AG04450 (cell line): ENCODE data around the gene PRRX1. TPM values are rescaled to one million over a fixed set of nuclear protein-coding genes. Genes with fewer than 3 reads are reported as not detected.

Experiments used
- CTCF ChIA-PET: fragments of 300-600, 350-600 bp; formaldehyde crosslinking; extraction: SDS; loops from one replicate; lab custom pipeline; 2022; ENCODE audit warnings: antibody characterized with exemption, inconsistent platforms; lab: Charles Lee
- POLR2A ChIA-PET: fragments of 350-600 bp; formaldehyde crosslinking; extraction: SDS; loops from one replicate; lab custom pipeline; 2021; ENCODE audit warnings: antibody characterized with exemption, inconsistent platforms; lab: Yijun Ruan, JAX
- DNase-seq: peaks from one replicate; pipeline ENCODE4 v3.0.0-alpha.2; 2011; ENCODE audit warnings: low read depth, low spot score
- H3K27ac ChIP-seq: one replicate; pipeline ENCODE4 v1.5.1; 2012; ENCODE audit warnings: low read depth, low read length, control low read depth
- H3K27me3 ChIP-seq: one replicate; pipeline ENCODE4 v1.6.0; 2012; ENCODE audit warnings: low read length; ENCODE audit not compliant: control insufficient read depth, insufficient read depth
- H3K4me3 ChIP-seq: 2 replicates; pipeline ENCODE4 v1.5.1; 2011; ENCODE audit warnings: mild to moderate bottlenecking, low read depth, low read length, control low read depth
- H3K9me3 ChIP-seq: 2 replicates; pipeline ENCODE4 v1.5.1; 2012; ENCODE audit warnings: low read length; ENCODE audit not compliant: control insufficient read depth, insufficient read depth
- CTCF ChIP-seq: IDR thresholded peaks from 2 replicates; pipeline ENCODE4 v1.5.1; 2011; ENCODE audit warnings: low read depth, low read length, control low read depth, inconsistent platforms
- polyA plus RNA-seq: library from polyadenylated mRNA; depleted of rRNA; stranded (reverse); fragments of >200 nt; gene quantifications from 2 replicates; pipeline ENCODE4 v1.2.3, GENCODE V29; 2011

PRRX1 gene
- polyA plus RNA-seq, 1 experiment = 107 TPM

GRCh38 chr1:170668209-170669106 is 4.5 kb downstream of the PRRX1 start:
- ChIA-PET CTCF (interaction anchor here (0.6 to 1.1 kb wide), 3 partner anchors 10 to 262 kb away, joined by 3 read pairs; no protein-coding TSS in a partner anchor), POLR2A (interaction anchor here (0.5 kb wide), 2 partner anchors 72 to 137 kb away, joined by 3 to 6 read pairs; no protein-coding TSS in a partner anchor)
- Histone ChIP-seq H3K27me3 (no peaks in the 10 kb centered on the region), H3K9me3 (peaks cover 24% of the 10 kb centered on the region), H3K27ac (peak overlapping the region; percentile 61), H3K4me3 (peak overlapping the region; percentile 50)
- DNase-seq = no peak
- TF ChIP-seq CTCF = no peak

GRCh38 chr1:170669107-170669445 is 5.1 kb downstream of the PRRX1 start:
- no peak for DNase-seq
- Histone ChIP-seq H3K9me3 (peaks cover 24% of the 10 kb centered on the region), H3K27ac (no peak overlapping the region), H3K4me3 (peak overlapping the region; percentile 10; the same call in 1 of the 2 replicates), H3K27me3 (no peaks in the 10 kb centered on the region)
- POLR2A ChIA-PET = interaction anchor here (0.5 kb wide), 1 partner anchor 71 kb away, joined by 3 read pairs; no protein-coding TSS in a partner anchor
- CTCF ChIA-PET = interaction anchor here (0.7 to 1.9 kb wide), 3 partner anchors 9 to 659 kb away, joined by 3 to 4 read pairs (median 3); no protein-coding TSS in a partner anchor
- no peak for TF ChIP-seq CTCF

- ChIA-PET POLR2A (interaction anchor here (1.0 kb wide), 1 partner anchor 136 kb away, joined by 3 read pairs; no protein-coding TSS in a partner anchor), CTCF (interaction anchor here (1.0 to 1.9 kb wide), 4 partner anchors 10 to 659 kb away, joined by 3 to 10 read pairs (median 4); no protein-coding TSS in a partner anchor)
- no peaks in the 10 kb centered on the region for H3K27me3 ChIP-seq
- H3K9me3 ChIP-seq = peaks cover 24% of the 10 kb centered on the region
- TF ChIP-seq CTCF = no peak
- peak overlapping the region; percentile 40 for H3K4me3 ChIP-seq
- no peak for DNase-seq
- H3K27ac ChIP-seq = no peak overlapping the region
Observed at GRCh38 chr1:170669586-170670530, 5.9 kb downstream of the PRRX1 start.

- peak; percentile 74 for TF ChIP-seq CTCF
- H3K27me3 ChIP-seq = no peaks in the 10 kb centered on the region
- H3K4me3 ChIP-seq = peak overlapping the region; percentile 36
- peaks cover 18% of the 10 kb centered on the region for H3K9me3 ChIP-seq
- no peak overlapping the region for H3K27ac ChIP-seq
- ChIA-PET CTCF (interaction anchor here (1.0 to 1.9 kb wide), 5 partner anchors 12 to 661 kb away, joined by 3 to 10 read pairs (median 5); no protein-coding TSS in a partner anchor), POLR2A (interaction anchor here (1.0 kb wide), 1 partner anchor 137 kb away, joined by 3 read pairs; no protein-coding TSS in a partner anchor)
- DNase-seq = no peak
Observed at GRCh38 chr1:170670802-170671628, 7.1 kb downstream of the PRRX1 start.
